Measurements from ENCODE around the gene RELCH.
"Not testable (repeated sequence)": the region's sequence is repeated elsewhere in the genome, so short reads cannot be mapped to it uniquely, and the experiment has no call there.

The RELCH gene, protein sequence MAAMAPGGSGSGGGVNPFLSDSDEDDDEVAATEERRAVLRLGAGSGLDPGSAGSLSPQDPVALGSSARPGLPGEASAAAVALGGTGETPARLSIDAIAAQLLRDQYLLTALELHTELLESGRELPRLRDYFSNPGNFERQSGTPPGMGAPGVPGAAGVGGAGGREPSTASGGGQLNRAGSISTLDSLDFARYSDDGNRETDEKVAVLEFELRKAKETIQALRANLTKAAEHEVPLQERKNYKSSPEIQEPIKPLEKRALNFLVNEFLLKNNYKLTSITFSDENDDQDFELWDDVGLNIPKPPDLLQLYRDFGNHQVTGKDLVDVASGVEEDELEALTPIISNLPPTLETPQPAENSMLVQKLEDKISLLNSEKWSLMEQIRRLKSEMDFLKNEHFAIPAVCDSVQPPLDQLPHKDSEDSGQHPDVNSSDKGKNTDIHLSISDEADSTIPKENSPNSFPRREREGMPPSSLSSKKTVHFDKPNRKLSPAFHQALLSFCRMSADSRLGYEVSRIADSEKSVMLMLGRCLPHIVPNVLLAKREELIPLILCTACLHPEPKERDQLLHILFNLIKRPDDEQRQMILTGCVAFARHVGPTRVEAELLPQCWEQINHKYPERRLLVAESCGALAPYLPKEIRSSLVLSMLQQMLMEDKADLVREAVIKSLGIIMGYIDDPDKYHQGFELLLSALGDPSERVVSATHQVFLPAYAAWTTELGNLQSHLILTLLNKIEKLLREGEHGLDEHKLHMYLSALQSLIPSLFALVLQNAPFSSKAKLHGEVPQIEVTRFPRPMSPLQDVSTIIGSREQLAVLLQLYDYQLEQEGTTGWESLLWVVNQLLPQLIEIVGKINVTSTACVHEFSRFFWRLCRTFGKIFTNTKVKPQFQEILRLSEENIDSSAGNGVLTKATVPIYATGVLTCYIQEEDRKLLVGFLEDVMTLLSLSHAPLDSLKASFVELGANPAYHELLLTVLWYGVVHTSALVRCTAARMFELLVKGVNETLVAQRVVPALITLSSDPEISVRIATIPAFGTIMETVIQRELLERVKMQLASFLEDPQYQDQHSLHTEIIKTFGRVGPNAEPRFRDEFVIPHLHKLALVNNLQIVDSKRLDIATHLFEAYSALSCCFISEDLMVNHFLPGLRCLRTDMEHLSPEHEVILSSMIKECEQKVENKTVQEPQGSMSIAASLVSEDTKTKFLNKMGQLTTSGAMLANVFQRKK

DNA sequence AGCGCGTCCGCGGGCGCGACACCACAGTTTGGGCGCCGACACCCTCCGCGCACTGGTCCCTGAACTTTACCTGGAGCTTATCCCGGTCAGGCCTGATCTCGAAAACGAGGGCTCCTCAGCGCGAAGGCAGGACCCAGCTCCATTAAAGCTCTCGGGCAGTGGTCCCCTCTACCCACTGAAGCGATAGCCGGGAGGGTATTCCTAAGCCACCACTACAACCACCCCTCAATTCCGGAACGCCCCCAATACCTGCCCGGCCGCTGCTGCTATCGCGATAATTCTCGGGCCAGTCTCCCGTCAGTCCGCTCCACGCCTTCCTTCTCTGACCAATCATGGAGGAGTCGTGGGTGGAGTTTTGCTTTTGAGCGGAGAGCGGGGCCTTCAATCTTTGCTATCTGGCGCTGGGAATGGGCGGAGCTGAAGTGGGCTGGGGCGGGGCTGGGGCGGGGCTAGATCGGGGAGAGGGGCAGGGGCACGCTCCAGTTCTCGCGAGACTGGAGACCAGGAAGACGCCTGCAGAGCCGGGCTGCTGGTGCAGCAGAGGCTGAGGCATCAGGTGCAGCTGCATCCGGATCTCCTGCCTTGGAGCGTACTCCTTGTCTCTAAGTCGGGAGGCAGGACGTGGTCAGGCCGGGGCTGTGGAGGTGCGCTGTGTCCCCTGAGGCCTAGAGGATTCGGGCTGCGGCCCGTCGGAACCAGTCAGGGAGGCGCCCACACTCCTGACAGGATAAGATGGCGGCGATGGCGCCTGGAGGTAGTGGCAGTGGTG, at the start of gene RELCH, which contains the start of gene PIGN:
Gene RELCH, plus strand, starts transcription at position 482 of the 769 bp plus-strand sequence. Its CDS starts 251 bp downstream, at position 733.
Gene PIGN, minus strand, starts transcription at position 283 of the 769 bp plus-strand sequence. CDS start 25,703 bp downstream, outside the sequence.
- DNase-seq: peak; percentile 89

DNA sequence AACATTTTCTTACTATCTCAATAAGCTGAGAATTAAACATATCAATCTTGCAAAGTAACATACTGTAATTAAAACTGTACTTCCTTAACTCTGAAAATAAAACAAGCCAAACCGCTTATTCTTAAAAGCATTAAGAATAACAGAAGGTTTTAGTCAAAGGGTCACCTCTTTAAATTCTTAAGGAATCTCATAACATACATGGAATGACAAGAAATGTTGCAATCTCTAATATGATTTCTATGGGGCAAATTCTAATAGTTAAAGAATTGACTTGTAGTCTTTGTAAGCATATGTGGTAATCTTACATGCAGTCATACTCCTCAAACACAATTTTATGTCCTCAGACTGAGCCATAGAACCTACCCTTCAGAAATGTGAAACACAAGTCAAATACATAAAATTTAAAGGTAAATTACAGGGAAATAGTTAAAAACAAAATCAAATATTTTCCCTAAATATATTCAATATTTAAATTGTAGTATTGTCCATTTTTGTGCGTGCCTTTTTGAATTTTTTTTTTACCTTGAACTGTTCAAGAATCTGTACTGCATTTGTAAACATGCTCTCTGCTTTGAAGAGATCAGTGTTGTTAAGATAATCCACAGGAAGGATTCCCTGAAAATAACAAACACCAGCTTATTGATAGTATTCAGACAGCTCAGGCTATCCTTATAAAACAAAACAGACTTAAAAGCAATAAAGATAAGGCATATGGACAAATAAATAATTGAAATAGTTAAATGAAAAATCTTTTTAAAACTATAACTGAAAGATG, 48.4 kb upstream of the RELCH start:
- no peak for DNase-seq

DNA sequence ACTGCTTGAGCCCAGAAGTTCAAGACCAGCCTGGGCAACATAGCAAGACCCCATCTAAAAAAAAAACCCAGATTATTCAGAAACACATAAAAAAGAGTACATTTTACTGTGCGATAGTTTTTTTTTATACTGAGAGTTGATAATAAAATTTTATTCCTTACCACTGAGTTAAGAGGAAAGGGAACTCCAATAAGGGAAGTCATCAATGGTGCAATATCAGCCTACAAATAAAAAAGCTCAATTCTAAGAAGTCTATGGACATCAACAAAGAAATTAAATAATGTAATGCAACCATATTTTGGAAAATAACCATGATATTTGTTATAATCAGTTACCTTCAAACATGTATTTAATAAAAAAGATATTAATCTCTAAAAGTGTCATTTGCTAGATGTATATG, 46.8 kb upstream of the RELCH start:
- DNase-seq: no peak

DNA sequence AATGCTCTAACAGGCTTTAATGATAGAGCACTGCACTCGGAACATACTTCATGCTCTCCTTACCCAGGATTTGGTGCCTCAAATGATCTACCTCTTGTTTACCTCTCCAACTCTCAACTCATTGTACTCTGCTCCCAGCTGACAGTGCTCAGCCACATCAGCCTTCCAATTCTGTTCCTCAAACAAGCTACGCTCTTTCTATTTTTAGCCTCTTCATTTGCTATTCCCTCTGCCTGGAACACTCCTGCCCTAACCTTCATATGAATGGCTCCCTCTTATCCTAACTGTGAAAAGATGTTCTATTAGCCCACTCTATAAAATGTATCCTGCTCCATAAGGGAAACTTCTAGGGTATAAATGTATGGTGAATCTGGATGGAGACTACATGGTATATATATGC, 42.7 kb upstream of the RELCH start:
- no peak for DNase-seq

DNA sequence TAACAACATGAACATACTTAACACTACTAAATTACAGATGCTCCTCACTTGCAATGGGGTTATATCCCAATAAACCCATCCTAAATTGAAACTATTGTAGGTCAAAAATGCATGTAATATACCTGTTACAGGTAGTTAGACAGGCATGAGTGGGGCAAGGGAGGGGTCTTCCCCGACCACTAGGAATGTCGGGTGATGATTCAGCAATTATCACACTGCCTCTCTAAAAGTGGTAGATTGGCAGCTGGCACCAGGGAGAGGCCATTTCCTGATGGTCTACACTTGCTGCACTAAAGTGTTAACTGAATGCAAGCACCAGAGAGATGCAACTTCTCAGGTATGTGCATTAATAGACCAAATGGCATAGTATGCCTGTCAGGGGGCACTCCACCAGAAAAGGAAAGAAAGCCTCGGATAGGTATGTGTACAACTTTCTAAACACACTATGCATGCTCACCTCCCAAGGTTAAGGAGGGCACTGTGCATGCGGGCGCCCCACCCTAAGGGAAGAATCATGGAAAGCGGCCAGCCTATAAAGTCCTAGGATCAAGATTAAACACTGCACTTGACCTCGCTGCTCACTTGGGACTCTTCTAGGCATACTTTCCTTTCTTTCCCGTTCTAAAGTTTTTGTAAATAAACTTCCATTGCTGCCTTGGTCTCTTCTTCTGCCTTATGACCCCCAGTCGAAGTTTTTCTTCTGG, 35.8 kb upstream of the RELCH start:
- no peak for DNase-seq

DNA sequence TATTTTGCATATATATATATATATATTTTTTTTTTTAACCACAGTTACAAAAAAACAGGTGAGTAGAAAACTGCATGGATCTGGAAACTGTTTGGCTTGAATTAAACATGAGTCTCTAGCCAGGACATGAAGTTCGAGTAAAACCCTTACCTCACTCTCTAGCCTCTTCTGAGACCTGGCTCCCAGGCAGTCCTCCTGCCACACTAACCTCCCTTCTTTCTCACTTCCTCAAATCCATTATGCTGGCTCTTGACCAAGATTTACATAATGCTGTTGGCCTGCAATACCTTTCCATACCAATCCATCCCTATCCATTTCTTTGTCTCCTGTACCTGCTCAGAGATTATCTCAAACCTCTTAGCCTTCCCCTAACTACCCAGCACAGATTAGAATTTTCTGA, 34.2 kb upstream of the RELCH start:
- no peak for DNase-seq

DNA sequence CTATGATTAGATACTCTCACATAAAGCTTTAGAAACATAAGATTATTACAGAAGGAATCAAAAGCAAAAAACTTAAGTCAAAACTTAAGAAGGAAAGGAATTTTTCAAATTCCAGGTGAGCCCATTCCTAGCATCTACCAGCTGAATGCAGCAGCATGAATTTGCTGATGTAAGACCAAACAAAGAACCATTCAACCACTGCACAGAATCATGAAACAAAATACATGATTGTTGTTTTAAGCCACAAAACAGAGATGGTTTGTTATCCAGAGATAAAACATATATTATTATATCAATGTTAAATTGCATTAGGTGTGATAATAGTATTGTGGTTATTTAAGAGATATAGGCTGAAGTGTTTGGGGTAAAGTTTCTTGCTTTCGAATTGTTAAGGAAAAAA, 29.2 kb upstream of the RELCH start:
- DNase-seq: no peak

DNA sequence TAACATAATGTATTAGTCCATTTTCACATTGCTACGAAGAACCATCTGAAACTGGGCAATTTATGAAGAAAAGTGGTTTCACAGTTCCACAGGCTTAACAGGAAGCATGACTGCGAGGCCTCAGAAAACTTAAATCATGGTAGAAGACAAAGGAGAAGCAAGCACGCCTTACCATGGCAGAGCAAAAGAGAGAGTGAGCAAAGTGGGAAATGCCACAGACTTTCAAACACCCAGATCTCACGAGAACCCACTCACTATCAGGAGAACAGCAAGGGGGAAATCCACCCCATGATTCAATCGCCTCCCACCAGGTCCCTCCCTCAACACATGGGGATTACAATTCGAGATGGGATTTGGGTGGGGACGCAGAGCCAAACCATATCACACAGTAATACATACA, 22.7 kb upstream of the RELCH start:
- DNase-seq: no peak

DNA sequence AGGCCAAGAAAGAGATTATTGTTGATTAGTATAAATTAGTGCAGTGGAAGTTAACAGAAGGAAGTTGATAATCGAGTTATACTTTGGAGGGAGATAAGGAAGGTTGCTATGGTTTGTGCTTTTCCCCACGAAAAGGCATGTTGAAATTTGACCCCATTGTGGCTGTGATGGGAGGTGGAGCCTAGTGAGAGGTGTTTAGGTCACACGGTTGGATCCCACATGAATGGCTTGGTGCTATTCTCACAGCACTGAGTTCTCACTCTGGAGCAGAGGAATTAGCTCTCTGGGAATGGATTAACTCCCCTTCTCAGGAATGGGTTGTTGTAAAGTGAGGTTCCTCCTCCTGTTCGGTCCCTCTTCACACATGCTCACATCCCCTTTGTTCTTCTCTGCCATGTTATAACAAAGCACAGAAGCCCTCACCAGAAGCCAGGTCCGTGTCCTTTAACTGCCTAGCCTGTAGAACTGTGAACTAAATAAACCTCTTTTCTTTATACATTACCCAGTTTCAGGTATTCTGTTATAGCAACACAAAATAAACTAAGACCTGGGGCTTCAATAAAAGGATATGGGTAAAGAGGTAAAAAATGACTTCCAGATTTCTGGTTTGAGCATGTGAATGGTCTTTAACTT, 22.1 kb upstream of the RELCH start:
- DNase-seq: no peak

DNA sequence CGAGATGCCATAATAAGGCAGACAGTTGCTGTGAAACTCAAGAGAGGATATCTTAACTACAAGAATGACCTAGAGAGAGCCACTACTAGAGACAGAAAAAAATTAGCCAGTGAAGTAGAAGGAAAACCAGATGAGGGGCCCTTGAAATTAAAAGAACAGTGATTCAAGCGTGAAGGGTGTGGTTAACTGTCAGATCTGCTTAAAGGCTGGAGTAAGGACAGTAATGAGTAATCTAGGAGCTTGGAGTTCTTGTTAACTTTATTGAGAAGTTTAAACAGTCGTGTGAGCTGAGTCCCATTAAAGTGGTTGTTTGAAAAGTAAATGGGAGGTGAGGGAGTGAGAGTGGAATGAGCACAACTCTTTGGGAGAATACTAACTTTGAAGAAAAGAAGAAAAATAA, 21.5 kb upstream of the RELCH start:
- no peak for DNase-seq

DNA sequence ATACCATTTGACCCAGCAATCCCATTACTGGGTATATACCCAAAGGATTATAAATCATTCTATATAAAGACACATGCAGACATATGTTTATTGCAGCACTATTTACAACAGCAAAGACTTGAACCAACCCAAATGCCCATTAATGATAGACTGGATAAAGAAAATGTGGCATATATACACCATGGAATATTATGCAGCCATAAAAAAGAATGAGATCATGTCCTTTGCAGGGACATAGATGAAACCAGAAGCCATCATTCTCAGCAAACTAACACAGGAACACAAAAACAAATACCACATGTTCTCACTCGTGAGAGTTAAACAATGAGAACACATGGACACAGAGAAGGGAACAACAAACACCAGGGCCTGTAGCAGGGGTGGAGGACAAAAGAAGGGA, 20.5 kb upstream of the RELCH start:
- not testable (repeated sequence) for DNase-seq

DNA sequence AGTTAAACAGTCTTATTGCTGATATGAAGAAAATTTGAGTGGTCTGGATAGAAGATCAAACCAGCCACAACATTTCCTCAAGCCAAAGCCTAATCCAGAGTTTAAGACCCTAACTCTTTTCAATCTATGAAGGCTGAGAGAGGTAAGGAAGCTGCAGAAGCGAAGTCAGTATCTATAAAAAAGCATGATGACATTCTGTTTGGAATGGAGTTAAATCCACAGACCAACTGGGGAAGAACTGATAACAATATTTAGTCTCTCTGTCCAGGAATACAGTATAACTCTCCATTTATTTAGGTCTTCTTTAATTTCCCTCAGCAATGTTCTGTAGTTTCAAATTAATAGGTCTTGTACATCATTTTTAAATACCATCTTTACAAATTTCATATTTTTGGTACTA, 16.2 kb upstream of the RELCH start:
- no peak for DNase-seq

DNA sequence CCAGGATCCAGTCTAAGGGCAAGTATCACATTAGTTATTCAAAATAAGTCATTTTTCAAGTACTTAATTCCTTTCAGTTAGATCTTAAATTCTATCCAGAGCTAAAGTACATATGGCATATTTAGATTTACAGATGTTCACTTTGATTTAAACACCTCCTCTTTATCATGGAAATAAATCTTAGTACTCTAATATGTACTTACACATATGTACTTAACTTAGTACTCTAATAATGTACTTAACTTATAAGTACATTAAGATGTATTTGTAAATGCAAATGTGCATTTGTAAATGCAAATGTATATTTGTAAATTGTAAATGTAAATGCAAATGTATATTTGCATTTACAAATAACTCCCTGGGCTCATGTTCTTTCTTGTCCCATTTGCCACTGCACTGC, 14.8 kb upstream of the RELCH start:
- DNase-seq: no peak

DNA sequence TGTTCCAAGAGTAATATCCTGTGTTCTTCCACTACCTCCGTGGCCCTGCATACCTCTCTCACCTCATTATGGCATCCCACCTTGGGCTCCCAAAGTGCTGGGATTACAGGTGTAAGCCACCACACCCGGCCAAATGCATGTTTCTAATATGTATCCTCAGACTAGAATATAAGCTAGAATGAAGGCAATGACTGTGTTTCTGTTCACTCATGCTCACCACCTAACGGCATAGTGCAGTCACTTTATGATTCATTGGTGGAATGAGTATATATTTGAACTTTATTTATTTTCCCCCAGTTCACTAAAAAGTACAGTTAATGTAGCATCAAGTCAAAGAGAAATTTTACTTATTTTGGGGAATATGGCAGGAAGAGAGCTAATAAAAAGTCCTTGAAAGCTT, 11.5 kb upstream of the RELCH start:
- no peak for DNase-seq

DNA sequence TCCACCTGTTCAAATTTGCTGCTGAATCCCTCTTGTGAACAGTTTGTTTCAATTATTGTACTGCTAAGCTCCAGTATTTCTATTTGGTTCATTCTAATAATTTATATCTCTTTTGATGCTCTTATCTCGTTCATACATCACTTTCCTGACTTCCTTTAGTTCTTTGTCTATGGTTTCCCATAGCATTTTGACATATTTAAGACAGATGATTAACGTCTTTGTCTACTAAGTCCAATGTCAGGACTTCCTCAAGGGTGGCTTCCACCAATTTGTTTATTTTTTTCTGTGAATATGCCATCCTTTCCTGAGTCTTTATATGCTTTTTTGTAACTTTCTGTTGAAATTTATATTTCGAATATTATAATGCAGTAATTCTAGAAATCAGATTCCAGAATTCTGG, 9.8 kb upstream of the RELCH start:
- DNase-seq: no peak

DNA sequence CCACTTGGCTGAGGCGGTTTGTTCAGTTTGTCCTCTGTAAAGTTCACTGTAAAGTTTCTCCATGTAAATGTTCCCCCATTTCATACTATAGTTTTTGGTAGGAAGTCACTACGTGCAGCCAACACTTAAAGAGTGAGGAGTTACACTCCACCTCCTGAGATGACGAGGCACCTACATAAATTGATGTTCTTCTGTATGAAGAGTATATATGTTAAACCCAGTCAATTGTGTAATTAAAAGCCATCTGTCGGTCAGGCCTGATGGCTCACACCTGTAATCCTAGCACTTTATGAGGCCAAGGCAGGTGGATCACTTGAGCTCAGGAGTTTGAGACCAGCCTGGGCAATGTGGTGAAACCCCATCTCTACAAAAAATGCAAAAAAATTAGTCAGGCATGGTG, 7.8 kb upstream of the RELCH start:
- DNase-seq: peak; percentile 47

DNA sequence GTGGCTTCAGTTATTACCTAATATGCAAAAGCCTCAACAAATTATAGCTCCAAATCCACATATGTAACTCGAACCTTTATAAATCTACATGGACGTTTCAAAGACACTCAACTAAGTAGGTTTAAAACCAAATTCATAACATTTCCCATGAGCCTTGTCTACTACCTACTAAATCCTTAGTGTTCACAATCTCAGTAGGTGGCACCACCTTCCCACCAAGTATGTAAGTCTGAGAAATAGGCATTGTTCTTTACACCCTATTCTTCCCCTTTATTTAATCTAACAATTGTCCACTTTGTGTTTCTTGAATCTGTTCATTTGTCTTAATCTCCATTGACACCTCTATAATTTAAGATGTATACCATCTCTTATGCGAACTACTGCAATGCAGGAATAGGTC, 4.8 kb upstream of the RELCH start:
- DNase-seq: no peak

DNA sequence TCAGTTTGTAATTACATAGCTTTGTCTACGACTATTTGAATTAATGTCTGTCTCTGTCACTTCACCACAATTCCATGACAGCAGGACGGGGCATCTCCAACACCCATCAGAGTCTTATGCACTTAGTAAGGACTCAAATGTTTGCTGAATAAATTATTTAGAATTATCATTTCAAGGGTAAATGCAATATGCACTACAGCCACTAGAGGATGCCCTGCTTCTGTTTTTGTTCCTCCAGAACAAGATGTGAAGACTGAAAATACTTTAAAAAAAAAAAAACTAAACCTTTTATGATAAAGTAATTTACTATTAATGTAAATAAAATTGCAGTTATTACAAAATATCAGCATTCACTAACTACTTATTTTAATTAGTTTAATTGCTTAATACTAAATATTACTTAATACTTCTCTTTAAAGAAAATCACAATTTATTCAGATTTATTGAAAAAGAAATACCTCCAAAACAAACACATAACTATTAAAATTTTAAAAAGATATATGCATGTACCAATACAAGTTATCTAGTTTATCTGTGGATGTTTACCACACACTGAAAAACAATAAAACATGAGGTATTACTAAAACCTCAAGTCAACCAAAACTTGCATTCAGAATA, 3.4 kb upstream of the RELCH start:
- no peak for DNase-seq

DNA sequence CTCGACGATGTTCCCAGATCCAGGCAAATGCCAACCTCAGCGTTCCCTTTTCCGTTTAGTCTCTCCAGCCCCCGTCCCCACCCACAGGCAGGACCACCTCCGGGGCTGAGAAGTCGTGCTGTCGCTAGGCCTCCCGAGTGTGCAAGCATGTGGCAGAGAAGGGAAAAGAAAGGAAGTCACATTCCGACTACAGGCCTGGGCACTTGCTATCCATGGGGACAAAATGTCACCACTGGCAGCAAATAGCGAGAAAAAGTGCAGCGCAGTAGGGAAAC, 619 bp upstream of the RELCH start:
- peak; percentile 55 for DNase-seq

Measured in NCI-H524 treated with DMSO at 0.1 percent for 48 hours (cell line).